ENCODE measurements around the gene ADCY2. TPM values are rescaled to one million over a fixed set of nuclear protein-coding genes. Genes with fewer than 3 reads are reported as not detected.

Gene ADCY2
- total RNA-seq, 1 donor from 2014 or later, result 0.40 TPM

DNA sequence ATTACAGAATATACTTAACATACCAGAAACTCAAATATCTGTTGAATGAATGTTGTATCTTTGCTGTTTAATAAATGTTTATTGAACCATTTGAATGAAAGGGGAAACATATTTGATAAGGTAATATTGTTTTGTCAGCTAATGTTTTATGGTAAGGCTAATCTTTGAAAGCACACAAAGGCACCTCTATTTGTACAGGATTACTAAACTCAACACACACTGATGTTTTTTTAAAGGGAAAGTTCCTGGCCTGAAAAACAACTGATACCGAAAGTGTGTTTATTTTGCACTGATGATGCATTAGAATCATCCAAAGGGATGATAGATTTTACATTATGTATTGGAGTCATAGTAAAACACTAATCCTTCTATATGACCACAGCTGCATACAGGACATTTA is 82.5 kb downstream of the ADCY2 start:
- ATAC-seq (ENCODE audit: poor library complexity) (no peak), DNase-seq (no peak)
- intact Hi-C loops (cut with DNase I), result no loop called here

DNA sequence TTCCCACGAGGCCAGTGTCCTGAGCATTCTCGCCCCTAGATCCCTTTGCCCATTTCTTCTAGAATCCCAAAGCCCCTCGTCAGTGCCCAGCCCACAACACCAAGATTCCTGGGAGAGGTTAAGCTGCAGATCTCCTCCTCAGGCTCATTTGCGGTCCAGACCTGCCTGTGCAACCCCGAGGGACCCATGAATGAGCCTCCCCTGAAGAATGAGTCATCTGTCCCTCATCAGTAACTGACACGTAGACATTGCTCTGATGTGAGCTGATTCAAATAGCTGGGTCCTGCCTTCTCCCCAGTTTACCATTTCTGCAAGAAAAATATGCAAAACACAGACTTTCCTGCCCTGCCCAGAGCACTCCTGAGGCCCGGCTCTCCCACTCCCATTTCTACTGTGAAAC is 92.8 kb downstream of the ADCY2 start:
- ATAC-seq (ENCODE audit: poor library complexity) (no peak), DNase-seq (no peak)
- intact Hi-C loops (cut with DNase I), result no loop called here

DNA sequence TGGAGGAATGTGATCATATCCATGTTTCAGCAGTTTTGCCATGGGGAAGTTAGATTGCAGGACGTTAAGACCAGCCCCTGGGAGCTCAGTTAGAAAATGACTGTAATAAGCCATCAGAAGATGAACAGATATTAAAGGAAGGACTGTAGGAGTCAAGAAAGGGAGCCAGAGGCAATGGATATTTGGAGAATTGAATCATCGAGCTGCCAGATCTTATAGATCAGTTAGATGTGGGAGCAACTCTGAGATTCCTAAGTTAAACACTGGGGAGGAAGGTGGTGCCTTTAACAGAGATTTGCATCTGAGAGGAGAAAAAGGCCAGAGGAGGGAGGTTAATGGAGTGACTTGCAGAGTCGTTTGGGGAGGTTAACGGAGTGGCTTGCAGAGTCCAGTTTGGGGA is 96.4 kb downstream of the ADCY2 start:
- intact Hi-C loops (cut with DNase I), result no loop called here
- ATAC-seq (ENCODE audit: poor library complexity) (no peak), DNase-seq (no peak)

DNA sequence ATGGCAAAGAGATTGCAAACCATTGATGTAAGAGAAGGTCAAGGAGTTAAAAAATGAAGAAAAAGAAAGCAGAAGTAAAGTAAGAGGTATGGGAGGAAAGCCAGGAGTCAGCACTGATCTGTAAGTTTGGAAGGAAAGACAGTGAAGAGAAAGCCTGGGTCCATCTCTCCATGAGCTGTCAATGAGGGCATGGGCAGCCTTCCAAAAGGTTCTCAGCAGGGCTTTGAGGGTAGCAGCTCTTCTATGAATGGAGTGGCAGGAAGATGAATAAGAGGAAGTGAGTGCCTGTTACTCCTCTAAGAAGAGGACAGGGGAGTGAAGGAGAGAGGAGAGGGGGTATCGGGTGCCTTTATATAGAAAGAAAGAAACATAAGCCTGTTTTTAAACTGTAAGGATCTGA is 97.1 kb downstream of the ADCY2 start:
- DNase-seq (no peak), ATAC-seq (ENCODE audit: poor library complexity) (no peak)
- intact Hi-C loops (cut with DNase I), result no loop called here

DNA sequence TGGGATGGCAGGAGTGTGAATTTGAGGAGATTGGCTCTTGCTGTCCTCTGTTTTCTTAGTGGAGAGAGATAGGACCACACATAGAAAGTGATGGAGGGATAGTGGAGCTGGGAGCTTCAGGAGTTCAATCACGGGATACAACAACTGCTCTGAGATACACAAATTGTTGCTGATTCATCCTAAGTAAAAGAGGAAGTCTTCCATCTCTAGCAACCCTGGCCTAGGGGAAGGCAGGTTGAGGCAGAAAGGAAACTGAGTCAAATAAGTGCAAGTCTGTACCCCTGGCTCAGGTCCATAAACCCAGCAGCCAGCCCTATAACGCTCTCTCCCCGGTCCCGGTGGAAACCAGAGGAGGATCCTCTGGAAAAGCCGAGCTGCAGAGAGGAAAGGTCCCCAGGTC is 97.7 kb downstream of the ADCY2 start:
- DNase-seq (no peak), ATAC-seq (ENCODE audit: poor library complexity) (no peak)
- intact Hi-C loops (cut with DNase I), result no loop called here

DNA sequence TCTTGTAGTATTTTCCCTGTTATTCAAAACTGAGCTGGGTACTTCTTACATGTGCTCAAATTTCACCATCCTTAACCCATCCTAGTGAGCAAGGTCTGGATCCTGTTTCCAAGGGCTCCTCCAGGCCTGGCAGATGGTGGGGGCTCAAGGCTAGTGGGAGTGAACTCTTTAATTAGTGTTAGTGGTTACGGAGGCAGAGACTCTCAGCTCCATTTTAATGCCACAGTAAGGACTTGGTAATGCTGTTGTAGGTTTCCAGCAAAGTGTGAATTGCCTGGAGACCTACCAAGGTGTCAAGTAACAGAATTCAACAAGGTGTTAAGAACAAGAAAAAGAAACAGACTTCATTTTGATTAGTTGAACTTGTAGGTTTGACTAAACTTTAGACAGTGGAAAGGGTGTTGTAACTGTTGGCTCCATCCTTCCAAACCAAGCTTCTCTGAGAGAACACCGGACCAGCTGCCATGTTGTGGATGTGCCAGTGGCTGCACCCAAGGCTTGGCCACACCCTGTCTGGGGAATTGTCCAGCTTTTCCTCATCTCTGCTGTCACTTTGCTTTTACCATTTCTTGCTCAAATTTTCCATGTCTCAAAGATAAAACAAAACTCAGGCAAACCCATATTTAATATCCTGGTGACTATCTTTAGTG is 98.7 kb downstream of the ADCY2 start:
- ATAC-seq (ENCODE audit: poor library complexity), result no peak
- intact Hi-C loops (cut with DNase I), result no loop called here
- DNase-seq, result no peak

DNA sequence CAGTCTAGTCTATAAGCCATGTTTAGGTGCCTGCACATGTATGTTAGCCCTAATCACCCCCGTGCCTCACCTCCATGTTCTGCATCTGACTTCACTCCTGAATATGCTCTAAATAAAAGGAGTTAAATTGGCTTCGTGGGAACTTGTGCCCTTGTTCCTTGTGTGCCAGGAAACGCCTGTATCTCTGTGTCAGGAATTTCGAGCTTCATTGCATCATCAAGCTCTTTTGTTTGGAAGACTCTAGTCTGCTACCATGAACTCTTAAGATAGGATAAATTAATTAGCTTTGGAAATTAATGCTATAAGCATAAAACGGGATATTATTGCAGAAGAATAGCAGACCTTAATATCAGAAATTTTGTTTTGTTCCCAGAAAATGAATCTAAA is 99.2 kb downstream of the ADCY2 start:
- no peak for DNase-seq
- intact Hi-C loops (cut with DNase I), result no loop called here
- no peak for ATAC-seq (ENCODE audit: poor library complexity)

DNA sequence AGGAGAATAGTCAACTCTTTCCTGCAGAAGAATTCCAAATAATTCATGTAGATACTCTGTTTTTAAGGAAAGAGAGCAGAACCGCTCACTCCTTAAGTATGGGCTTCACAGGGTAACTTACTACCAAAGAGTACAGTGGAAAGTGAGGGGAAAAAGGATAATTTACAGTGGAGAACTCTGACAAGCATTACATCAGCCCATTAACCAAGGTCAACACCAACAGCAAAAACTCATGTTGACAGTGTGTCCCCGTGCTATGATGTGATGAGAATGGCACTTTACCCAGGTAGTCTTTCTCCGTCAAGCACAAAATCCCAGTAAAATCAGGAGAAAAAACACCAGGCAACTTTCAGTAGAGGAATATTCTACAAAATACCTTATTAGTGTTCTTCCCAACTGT is 104.3 kb downstream of the ADCY2 start:
- intact Hi-C loops (cut with DNase I), result no loop called here
- no peak for ATAC-seq (ENCODE audit: poor library complexity)
- no peak for DNase-seq

DNA sequence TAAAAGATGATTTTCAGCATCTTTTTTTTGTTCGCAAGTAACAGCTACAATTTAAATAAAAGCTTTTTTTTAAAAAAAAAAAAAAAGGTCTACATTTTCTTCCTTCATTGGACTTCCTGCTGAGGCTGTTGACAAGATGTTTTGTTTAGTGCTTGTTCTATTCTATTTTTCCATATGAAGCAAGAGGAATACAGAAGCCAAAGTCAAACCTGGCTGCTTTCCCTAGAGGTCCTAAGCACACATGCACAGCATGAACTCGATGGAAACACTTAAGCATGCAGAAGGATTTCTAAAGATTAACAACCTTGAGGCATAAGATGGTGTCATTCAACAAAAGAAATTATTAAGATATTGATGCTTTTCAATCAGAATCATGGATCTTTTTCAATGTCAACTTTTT is 105.1 kb downstream of the ADCY2 start:
- intact Hi-C loops (cut with DNase I), result no loop called here
- DNase-seq (no peak), ATAC-seq (ENCODE audit: poor library complexity) (no peak)

DNA sequence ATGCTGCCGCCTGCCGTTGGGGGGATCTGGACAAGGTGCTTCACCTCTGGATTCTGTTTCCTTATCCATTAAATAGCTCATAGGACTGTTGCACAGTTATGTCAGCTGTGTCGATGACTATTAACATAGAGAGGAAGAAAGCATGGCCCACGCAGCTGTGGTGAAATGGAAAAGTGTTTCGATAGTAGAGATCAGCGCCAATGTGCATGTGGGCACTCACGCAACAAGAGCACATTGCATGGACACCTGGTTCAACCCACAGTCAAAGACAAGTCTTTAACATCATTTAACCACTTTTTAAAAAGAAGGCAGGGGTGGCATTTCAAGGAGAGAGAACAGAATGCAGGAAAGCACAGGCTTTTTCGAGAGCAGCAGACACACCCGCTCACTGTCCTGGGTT is 107.6 kb downstream of the ADCY2 start:
- intact Hi-C loops (cut with DNase I), result no loop called here
- ATAC-seq (ENCODE audit: poor library complexity), result no peak

DNA sequence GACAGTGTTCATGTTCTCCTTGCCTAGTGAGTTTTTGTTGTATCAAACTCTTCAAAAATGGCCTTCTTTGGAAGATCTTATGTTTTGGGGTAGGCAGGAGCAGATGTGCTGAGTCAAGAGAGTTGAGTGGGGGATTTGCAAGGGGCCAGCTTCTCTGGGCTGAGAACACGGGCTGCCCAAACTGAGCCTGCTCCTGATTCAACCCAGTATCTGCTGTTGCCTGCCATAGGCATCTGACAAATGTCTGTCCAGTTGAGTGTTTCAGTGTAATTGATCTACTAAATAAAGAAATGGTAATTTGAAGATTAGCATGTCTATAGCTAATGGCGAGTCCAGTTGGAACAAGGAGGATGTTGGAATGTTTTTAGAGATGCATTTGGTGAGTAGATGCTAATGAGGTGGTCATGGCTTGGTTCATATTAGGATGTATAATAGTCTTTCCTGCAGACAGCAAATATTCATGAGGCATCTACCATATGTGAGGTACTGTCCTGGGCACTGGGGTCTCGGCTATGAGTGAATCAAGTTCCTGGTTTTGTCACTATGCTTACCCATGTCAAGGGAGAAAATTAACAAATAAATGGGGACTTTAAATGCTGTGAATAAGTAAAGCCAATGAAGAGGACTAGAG is 119.5 kb downstream of the ADCY2 start:
- intact Hi-C loops (cut with DNase I), result no loop called here
- ATAC-seq (ENCODE audit: poor library complexity) (no peak), DNase-seq (no peak)

More for the DNA sequence above, 107.6 kb downstream of the ADCY2 start:
- no peak for DNase-seq

DNA sequence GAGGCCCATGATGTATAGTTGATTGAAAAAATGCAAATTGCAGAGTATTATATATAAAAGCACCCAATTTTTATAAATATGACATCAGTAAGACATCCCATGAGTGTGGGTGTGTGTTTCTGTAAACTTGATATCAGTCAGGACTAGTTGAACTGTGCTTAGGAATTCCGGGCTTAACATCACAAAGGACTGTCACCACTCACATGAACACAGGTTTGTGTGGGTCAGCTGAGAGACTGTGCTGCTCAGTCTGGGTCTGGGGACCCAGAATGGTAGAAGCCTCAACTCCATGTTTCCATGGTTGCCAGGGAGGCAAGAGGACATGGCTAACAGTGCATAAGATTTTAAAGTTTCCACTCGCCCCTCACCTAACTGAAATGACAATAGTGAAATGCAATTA is 120.3 kb downstream of the ADCY2 start:
- no peak for ATAC-seq (ENCODE audit: poor library complexity)
- intact Hi-C loops (cut with DNase I), result no loop called here
- no peak for DNase-seq

DNA sequence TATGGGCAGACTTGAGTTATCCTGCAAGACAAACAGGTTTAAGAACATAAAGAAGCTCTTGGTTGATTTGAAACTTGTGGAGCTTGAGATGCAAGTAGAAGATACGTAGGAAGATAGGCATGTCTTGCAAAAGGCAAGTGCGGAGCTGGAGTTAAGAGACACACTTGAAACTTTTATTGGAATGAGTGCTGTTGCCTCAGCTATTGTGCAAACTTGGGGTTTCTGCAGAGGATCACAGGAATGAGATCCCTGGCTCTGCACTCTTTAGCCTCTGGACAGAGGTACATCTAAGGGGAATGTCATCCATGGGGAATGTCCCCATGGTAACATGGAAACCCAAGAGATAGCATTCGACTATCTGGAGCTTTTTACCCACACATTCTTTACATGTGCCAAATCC is 121.1 kb downstream of the ADCY2 start:
- intact Hi-C loops (cut with DNase I), result no loop called here
- DNase-seq (no peak), ATAC-seq (ENCODE audit: poor library complexity) (no peak)

DNA sequence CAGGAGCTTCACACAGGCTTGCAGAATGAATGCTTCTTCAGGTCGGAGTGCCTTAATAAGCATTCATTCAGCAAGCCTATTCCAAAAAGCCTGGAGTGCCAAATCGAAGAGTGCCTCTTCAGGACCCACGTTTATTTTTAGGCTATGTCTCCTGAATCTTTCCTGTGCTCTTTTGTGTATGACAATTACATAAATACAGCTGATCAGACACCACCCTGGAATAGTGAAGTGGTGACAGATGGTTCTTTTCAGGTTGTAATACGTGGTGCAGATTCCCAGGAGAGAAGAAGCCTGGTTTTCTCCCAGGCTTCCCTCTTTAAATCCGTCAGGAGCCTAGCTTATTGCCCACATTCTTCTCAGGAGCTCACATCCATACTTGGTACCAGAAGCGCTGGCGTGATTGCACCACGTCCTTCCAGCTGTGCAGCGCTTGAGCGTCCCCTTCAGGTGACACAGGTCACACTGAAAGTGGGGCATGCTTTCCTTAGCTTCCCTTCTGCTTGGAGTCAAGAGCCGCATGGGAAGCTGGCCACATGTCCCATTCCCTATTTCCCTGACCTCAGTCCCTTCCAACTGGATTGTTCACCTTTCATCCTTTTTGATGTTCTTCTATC is 123.1 kb downstream of the ADCY2 start:
- intact Hi-C loops (cut with DNase I), result no loop called here
- DNase-seq (no peak), ATAC-seq (ENCODE audit: poor library complexity) (no peak)

DNA sequence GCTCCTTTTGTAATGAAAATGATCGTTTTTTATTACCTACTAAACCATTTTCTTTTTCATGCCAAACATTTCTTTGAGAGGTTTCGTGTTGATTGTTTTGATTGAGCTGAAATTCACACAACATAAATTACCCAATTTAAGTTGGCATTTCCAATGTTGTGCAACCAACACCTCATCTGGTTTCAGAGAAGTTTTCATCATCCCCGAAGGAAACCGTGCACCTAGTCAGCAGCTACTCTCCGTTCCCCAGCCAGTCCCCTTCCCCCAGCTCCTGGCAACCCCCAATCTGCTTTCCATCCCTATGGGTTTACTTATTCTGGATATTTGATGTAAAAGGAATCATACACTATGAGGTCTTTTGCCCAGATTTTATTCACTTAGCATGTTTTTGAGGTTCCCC is 123.6 kb downstream of the ADCY2 start:
- ATAC-seq (ENCODE audit: poor library complexity), result no peak
- intact Hi-C loops (cut with DNase I), result no loop called here

DNA sequence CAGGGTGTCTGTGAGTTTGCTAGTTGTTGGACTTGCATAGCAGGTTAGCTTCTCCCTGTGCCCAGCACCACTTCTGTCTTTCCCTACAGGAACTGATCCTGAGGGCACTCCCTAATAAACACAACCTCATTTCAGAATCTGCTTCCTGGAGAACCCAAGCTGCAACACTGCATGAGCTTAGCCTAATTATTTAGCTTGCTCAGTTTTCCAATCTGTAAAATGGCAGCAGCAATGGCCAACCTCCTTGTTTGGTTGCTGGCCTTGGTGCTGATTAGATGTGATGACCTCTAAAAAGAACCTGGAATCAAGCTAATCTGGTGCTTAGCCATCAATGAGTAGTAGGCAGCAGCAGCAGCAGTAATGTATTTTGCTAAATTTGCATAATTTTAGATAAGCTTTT is 133.9 kb downstream of the ADCY2 start:
- DNase-seq (no peak), ATAC-seq (ENCODE audit: poor library complexity) (no peak)
- intact Hi-C loops (cut with DNase I), result no loop called here

More for the DNA sequence above, 123.6 kb downstream of the ADCY2 start:
- no peak for DNase-seq

DNA sequence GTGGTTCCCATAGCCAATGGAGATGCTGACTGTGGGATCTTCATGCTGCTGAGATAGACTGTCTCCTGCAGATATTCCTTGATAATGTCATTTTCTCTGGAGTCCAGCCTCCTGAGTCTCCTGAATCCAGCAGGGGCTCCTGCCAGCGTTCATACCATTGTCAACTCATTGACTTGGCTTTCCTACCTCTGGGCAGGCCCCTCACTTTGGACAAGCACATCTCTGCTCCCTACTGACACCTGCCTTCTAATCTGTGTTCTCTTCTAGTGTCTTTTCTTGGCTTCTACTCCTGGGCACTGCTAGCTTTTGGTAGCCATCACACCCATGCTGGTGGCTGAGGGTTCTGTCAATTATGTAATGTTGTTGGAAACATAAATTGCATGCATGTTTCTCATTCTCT is 138.0 kb downstream of the ADCY2 start:
- ATAC-seq (ENCODE audit: poor library complexity) (no peak), DNase-seq (no peak)
- intact Hi-C loops (cut with DNase I), result no loop called here

DNA sequence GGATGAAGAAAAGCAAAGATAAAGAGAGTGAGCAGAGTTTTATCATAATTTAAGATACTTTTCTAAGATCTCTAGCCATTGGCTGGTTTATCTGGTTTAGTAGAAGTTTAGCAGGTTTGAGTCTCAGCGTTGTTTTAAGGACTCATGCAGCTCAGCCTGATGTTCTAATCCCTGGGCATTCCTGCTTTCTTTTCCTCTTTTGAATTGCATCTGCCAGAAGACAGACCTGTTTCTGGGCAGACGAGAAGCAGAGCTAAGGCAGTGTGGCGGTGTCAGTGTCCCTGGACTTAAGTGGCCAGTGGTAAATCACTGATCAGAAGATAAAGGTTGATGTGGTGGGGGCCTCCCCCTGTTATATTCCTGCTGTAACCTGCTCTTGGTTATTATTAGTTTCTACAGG is 138.6 kb downstream of the ADCY2 start:
- DNase-seq, result no peak
- intact Hi-C loops (cut with DNase I), result no loop called here
- ATAC-seq (ENCODE audit: poor library complexity), result no peak

DNA sequence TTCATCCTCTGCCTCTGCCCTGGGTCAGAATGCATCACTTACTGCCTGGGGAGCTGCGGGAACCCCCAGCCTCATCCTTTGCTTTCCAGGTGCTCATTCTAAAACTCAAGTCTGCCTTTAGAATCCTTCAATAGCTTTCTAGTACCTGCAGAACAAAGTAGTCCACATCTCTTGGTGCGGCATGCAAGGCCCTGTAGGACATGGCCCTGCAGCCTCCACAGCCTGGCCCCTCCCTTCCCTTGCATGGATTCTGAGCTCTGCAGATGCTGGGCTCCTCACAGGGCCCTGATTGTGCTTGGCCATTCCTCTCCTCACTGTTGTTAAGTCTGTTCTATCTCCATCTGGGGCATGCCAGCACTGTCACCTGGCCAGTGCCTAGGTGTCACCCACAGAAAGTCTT is 141.6 kb downstream of the ADCY2 start:
- ATAC-seq (ENCODE audit: poor library complexity) (no peak), DNase-seq (no peak)
- intact Hi-C loops (cut with DNase I), result no loop called here

DNA sequence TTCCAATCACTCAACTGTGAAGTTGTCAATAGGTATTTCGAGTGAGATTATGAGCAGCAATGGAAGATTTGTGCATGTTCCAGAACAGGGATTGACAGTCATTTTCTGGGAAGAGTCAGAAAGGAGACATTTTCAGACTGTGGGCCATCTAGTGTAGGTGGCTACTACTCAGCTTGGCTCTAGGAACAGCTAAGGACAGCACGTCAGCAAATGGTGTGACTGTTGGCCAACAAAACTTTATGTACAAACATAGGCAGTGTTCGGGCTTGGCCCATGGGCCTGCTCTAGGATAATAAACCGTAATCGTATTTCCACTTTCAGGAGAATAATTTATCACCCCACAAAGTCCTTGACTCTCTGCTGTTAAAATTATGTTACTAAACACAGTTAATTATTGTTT is 143.6 kb downstream of the ADCY2 start:
- ATAC-seq (ENCODE audit: poor library complexity) (no peak), DNase-seq (no peak)
- intact Hi-C loops (cut with DNase I), result no loop called here
